Measurements from ENCODE around the gene MAPKAP1.

- TF ChIP-seq EZH2 (IDR thresholded peaks at IDR 0.05; ENCODE audit: insufficient read depth, poor library complexity, severe bottlenecking) (no peak), EZH2phosphoT487 (IDR thresholded peaks at IDR 0.05; ENCODE audit: insufficient read depth, low read depth) (no peak)
Measured at GRCh38 chr9:125525921-125526631, 180.9 kb downstream of the MAPKAP1 start.

Measured in GM23248 (cell line).